Measurements from ENCODE around the gene EXO1. TPM values are rescaled to one million over a fixed set of nuclear protein-coding genes. Genes with fewer than 3 reads are reported as not detected.

The EXO1 gene
- total RNA-seq, 1 experiment from 2014 or later: 36.3 TPM

- no peak overlapping the region for H3K27ac Mint-ChIP-seq (ENCODE audit: unreplicated experiment)
- no peak for TF ChIP-seq CTCF (IDR thresholded peaks at IDR 0.05; ENCODE audit: unreplicated experiment)
- CTCF ChIA-PET: interaction anchor here (2.7 kb wide), 1 partner anchor 226 kb away, joined by 9 read pairs; no protein-coding TSS in a partner anchor
- intact Hi-C loops (cut with micrococcal nuclease; ENCODE audit: unreplicated experiment): loop anchor here (5.0 to 10.0 kb wide), 2 partner anchors 133 to 210 kb away; no protein-coding TSS in a partner anchor
- H3K27me3 Mint-ChIP-seq (ENCODE audit: unreplicated experiment): no peaks in the 10 kb centered on the region
- BruUV-seq (replicated peaks): no TSS peak
- H3K4me1 Mint-ChIP-seq (ENCODE audit: low read depth, unreplicated experiment): peaks cover 16% of the 10 kb centered on the region
- H3K9me3 Mint-ChIP-seq (ENCODE audit: low read depth, unreplicated experiment): no peaks in the 10 kb centered on the region
- no peak for DNase-seq
- H3K4me3 Mint-ChIP-seq (ENCODE audit: low read depth, unreplicated experiment): no peak overlapping the region
- H3K36me3 Mint-ChIP-seq (ENCODE audit: insufficient read depth, unreplicated experiment): no peaks in the 10 kb centered on the region
These were observed 10.6 kb upstream of the EXO1 start for GRCh38 chr1:241837416-241837815.

- DNase-seq: no peak
- H3K27me3 Mint-ChIP-seq (ENCODE audit: unreplicated experiment): no peaks in the 10 kb centered on the region
- H3K9me3 Mint-ChIP-seq (ENCODE audit: low read depth, unreplicated experiment): no peaks in the 10 kb centered on the region
- H3K36me3 Mint-ChIP-seq (ENCODE audit: insufficient read depth, unreplicated experiment): no peaks in the 10 kb centered on the region
- intact Hi-C loops (cut with micrococcal nuclease; ENCODE audit: unreplicated experiment): loop anchor here (5.0 to 10.0 kb wide), 2 partner anchors 133 to 211 kb away; no protein-coding TSS in a partner anchor
- BruUV-seq (replicated peaks): no TSS peak
- H3K4me3 Mint-ChIP-seq (ENCODE audit: low read depth, unreplicated experiment): no peak overlapping the region
- H3K27ac Mint-ChIP-seq (ENCODE audit: unreplicated experiment): no peak overlapping the region
- CTCF ChIA-PET: interaction anchor here (0.6 to 2.7 kb wide), 2 partner anchors 44 to 227 kb away, joined by 3 to 9 read pairs; no protein-coding TSS in a partner anchor
- peaks cover 16% of the 10 kb centered on the region for H3K4me1 Mint-ChIP-seq (ENCODE audit: low read depth, unreplicated experiment)
- no peak for TF ChIP-seq CTCF (IDR thresholded peaks at IDR 0.05; ENCODE audit: unreplicated experiment)
These were observed 10.1 kb upstream of the EXO1 start for GRCh38 chr1:241837901-241838300.

- Mint-ChIP-seq H3K4me1 (ENCODE audit: low read depth, unreplicated experiment) (peaks cover 16% of the 10 kb centered on the region), H3K9me3 (ENCODE audit: low read depth, unreplicated experiment) (no peaks in the 10 kb centered on the region), H3K27me3 (ENCODE audit: unreplicated experiment) (no peaks in the 10 kb centered on the region), H3K27ac (ENCODE audit: unreplicated experiment) (no peak overlapping the region), H3K4me3 (ENCODE audit: low read depth, unreplicated experiment) (no peak overlapping the region), H3K36me3 (ENCODE audit: insufficient read depth, unreplicated experiment) (no peaks in the 10 kb centered on the region)
- no peak for DNase-seq
- TF ChIP-seq CTCF (IDR thresholded peaks at IDR 0.05; ENCODE audit: unreplicated experiment): no peak
- BruUV-seq (replicated peaks): no TSS peak
- intact Hi-C loops (cut with micrococcal nuclease; ENCODE audit: unreplicated experiment): loop anchor here (5.0 to 10.0 kb wide), 2 partner anchors 134 to 212 kb away; no protein-coding TSS in a partner anchor
- CTCF ChIA-PET: interaction anchor here (2.7 kb wide), 1 partner anchor 228 kb away, joined by 9 read pairs; no protein-coding TSS in a partner anchor
These were observed 9.1 kb upstream of the EXO1 start for GRCh38 chr1:241838897-241839296.

GRCh38 chr1:241839369-241839979 is 8.5 kb upstream of the EXO1 start:
- Mint-ChIP-seq H3K36me3 (ENCODE audit: insufficient read depth, unreplicated experiment) (no peaks in the 10 kb centered on the region), H3K27me3 (ENCODE audit: unreplicated experiment) (no peaks in the 10 kb centered on the region), H3K4me1 (ENCODE audit: low read depth, unreplicated experiment) (peaks cover 16% of the 10 kb centered on the region), H3K27ac (ENCODE audit: unreplicated experiment) (no peak overlapping the region), H3K4me3 (ENCODE audit: low read depth, unreplicated experiment) (no peak overlapping the region), H3K9me3 (ENCODE audit: low read depth, unreplicated experiment) (no peaks in the 10 kb centered on the region)
- BruUV-seq (replicated peaks): no TSS peak
- peak; percentile 12 for DNase-seq
- no peak for TF ChIP-seq CTCF (IDR thresholded peaks at IDR 0.05; ENCODE audit: unreplicated experiment)
- intact Hi-C loops (cut with micrococcal nuclease; ENCODE audit: unreplicated experiment): loop anchor here (5.0 to 10.0 kb wide), 2 partner anchors 135 to 212 kb away; no protein-coding TSS in a partner anchor
- CTCF ChIA-PET: interaction anchor here (2.7 kb wide), 1 partner anchor 228 kb away, joined by 9 read pairs; no protein-coding TSS in a partner anchor
